Measurements from ENCODE around the gene PRSS2.

- TF ChIP-seq CTCF (IDR thresholded peaks at IDR 0.05; ENCODE audit: extremely low read depth in 1 of 2, insufficient read depth in 1 of 2, low read depth in 1 of 2, low read length in 2 of 2) (no peak), POLR2A (IDR thresholded peaks at IDR 0.05; ENCODE audit: low read depth, low read length) (no peak), MYC (IDR thresholded peaks at IDR 0.05; ENCODE audit: low read depth, low read length) (no peak), JUN (IDR thresholded peaks at IDR 0.05; ENCODE audit: borderline replicate concordance, insufficient read depth, insufficient read length, low read depth) (no peak), GATA2 (IDR thresholded peaks at IDR 0.05; ENCODE audit: insufficient read depth, insufficient read length, low read depth, low read length) (no peak), POLR2AphosphoS5 (IDR thresholded peaks at IDR 0.05; ENCODE audit: insufficient read depth, low read depth, low read length) (no peak), EZH2 (IDR thresholded peaks at IDR 0.05; ENCODE audit: borderline replicate concordance, low read depth, low read length, severe bottlenecking) (no peak), MAX (IDR thresholded peaks at IDR 0.05; ENCODE audit: insufficient read depth, insufficient read length) (no peak)
These were observed 28.7 kb downstream of the PRSS2 start for GRCh38 chr7:142799437-142799835.
